H1 (cell line): Measurements from ENCODE around the gene GSG1L. TPM values are rescaled to one million over a fixed set of nuclear protein-coding genes. Genes with fewer than 3 reads are reported as not detected.

Experiments used
- CTCF ChIA-PET: fragments of 300-600 bp; sonication (Branson Sonifier 250); formaldehyde crosslinking; loops from one replicate; lab custom pipeline; 2021; ENCODE audit not compliant: partially characterized antibody; lab: Charles Lee
- POLR2A ChIA-PET: fragments of 300-600 bp; sonication (Branson Sonifier 250); formaldehyde crosslinking; loops from one replicate; lab custom pipeline; 2021; ENCODE audit warnings: inconsistent platforms; ENCODE audit not compliant: partially characterized antibody; lab: Charles Lee
- DNase-seq, 2 experiments: peaks; one replicate each; pipeline versions ENCODE4 v3.0.0 to v3.0.0-alpha.2; 2010 to 2022; ENCODE audit warnings: low spot score in 2 of 2, low read depth in 1 of 2, mixed read lengths in 1 of 2
- FAIRE-seq: peaks from 2 replicates; lab custom pipeline; 2011; peaks lifted over from hg19 to GRCh38; lab: Jason Lieb, UNC
- H2AFZ ChIP-seq: 2 replicates; pipeline ENCODE4 v1.8.1; 2012; ENCODE audit warnings: low read length, inconsistent platforms
- H2AK5ac ChIP-seq: 2 replicates; pipeline ENCODE4 v1.6.1; 2013; ENCODE audit warnings: low read depth, low read length
- H2BK120ac ChIP-seq: replicated peaks from 2 replicates; pipeline ENCODE3; 2013; ENCODE audit warnings: low read depth, low read length, inconsistent platforms
- H2BK12ac ChIP-seq: 2 replicates; pipeline ENCODE4 v1.6.1; 2013; ENCODE audit warnings: low read depth, low read length
- H2BK15ac ChIP-seq: 2 replicates; pipeline ENCODE4 v1.6.1; 2013; ENCODE audit warnings: low read length
- H2BK20ac ChIP-seq: 2 replicates; pipeline ENCODE4 v1.6.1; 2013; ENCODE audit warnings: low read length
- H2BK5ac ChIP-seq: 2 replicates; pipeline ENCODE4 v1.6.1; 2013; ENCODE audit warnings: low read depth, low read length
- H3K14ac ChIP-seq: 2 replicates; pipeline ENCODE4 v1.6.1; 2013; ENCODE audit warnings: inconsistent platforms; ENCODE audit not compliant: insufficient read length
- H3K18ac ChIP-seq: 2 replicates; pipeline ENCODE4 v1.6.1; 2013; ENCODE audit warnings: low read length; ENCODE audit errors: extremely low read depth
- H3K23ac ChIP-seq: 2 replicates; pipeline ENCODE4 v1.6.1; 2013; ENCODE audit warnings: inconsistent platforms; ENCODE audit not compliant: insufficient read length
- H3K23me2 ChIP-seq: 2 replicates; pipeline ENCODE4 v1.6.1; 2013; ENCODE audit warnings: low read depth, low read length
- H3K27ac ChIP-seq: 2 replicates; pipeline ENCODE4 v1.6.1; 2011; ENCODE audit warnings: low read depth, low read length, inconsistent platforms
- H3K27me3 ChIP-seq, 4 experiments: replicated peaks in 1 of 4; 1 replicate in 1 of 4; 2 replicates in 3 of 4; pipeline versions ENCODE4 v1.6.1 to v1.8.1; 2011 to 2013; ENCODE audit warnings: low read length in 3 of 4, mild to moderate bottlenecking in 3 of 4, inconsistent platforms in 2 of 4, mixed read lengths in 2 of 4, moderate library complexity in 1 of 4; ENCODE audit not compliant: control insufficient read depth in 3 of 4, insufficient read depth in 3 of 4; ENCODE audit errors: extremely low read depth in 1 of 4
- H3K36me3 ChIP-seq, 4 experiments: 2 replicates each; pipeline versions ENCODE4 v1.6.1 to v1.8.1; 2011 to 2013; ENCODE audit warnings: mild to moderate bottlenecking in 4 of 4, low read length in 3 of 4, moderate library complexity in 2 of 4, control low read depth in 1 of 4, inconsistent platforms in 1 of 4; ENCODE audit not compliant: insufficient read depth in 4 of 4, control insufficient read depth in 2 of 4
- H3K4ac ChIP-seq: replicated peaks from 2 replicates; pipeline ENCODE3; 2013; ENCODE audit warnings: low read length, low read depth, mixed read lengths, inconsistent platforms; ENCODE audit not compliant: insufficient read length
- H3K4me1 ChIP-seq, 4 experiments: replicated peaks in 1 of 4; 1 replicate in 1 of 4; 2 replicates in 3 of 4; pipeline versions ENCODE4 v1.6.1 to v1.8.1; 2011 to 2013; ENCODE audit warnings: low read length in 3 of 4, inconsistent platforms in 2 of 4, mixed read lengths in 1 of 4; ENCODE audit not compliant: insufficient read depth in 4 of 4, control insufficient read depth in 3 of 4
- H3K4me2 ChIP-seq, 2 experiments: 2 replicates each; pipeline versions ENCODE4 v1.6.1 to v1.8.1; 2011 to 2013; ENCODE audit warnings: low read depth in 2 of 2, low read length in 2 of 2, control low read depth in 1 of 2, inconsistent platforms in 1 of 2, mild to moderate bottlenecking in 1 of 2; ENCODE audit not compliant: insufficient read depth in 1 of 2
- H3K4me3 ChIP-seq, 4 experiments: fragments of 200-600, 300-600 bp in 1 of 4; sonication (generic), shearing (Covaris generic), sonication (Bioruptor Twin) in 1 of 4; 2 replicates each; pipeline versions ENCODE4 v1.5.1 to v1.8.1; 2011 to 2016; ENCODE audit warnings: low read length in 4 of 4, low read depth in 3 of 4, control low read depth in 2 of 4, inconsistent platforms in 2 of 4, mild to moderate bottlenecking in 2 of 4, mixed read lengths in 1 of 4, moderate library complexity in 1 of 4; ENCODE audit not compliant: insufficient read depth in 2 of 4; ENCODE audit errors: extremely low read depth in 1 of 4
- H3K56ac ChIP-seq: replicated peaks from 2 replicates; pipeline ENCODE3; 2013; ENCODE audit warnings: low read depth, mild to moderate bottlenecking, mixed read lengths, low read length, inconsistent platforms; ENCODE audit not compliant: insufficient read length
- H3K79me1 ChIP-seq: 2 replicates; pipeline ENCODE4 v1.6.1; 2013; ENCODE audit warnings: low read depth, low read length, control low read depth
- H3K79me2 ChIP-seq, 2 experiments: 2 replicates each; pipeline versions ENCODE4 v1.6.1 to v1.8.1; 2012 to 2013; ENCODE audit warnings: low read length in 2 of 2, mild to moderate bottlenecking in 2 of 2, inconsistent platforms in 1 of 2; ENCODE audit not compliant: insufficient read depth in 2 of 2, control insufficient read depth in 1 of 2
- H3K9ac ChIP-seq, 4 experiments: replicated peaks in 1 of 4; 1 replicate in 1 of 4; 2 replicates in 3 of 4; pipeline versions ENCODE4 v1.6.1 to v1.8.1; 2011 to 2013; ENCODE audit warnings: low read depth in 3 of 4, low read length in 3 of 4, control low read depth in 2 of 4, mild to moderate bottlenecking in 2 of 4, moderate library complexity in 2 of 4, inconsistent platforms in 1 of 4; ENCODE audit errors: extremely low read depth in 1 of 4
- H3K9me3 ChIP-seq, 2 experiments: 2 replicates each; pipeline versions ENCODE4 v1.6.1 to v1.8.1; 2012 to 2013; ENCODE audit warnings: mild to moderate bottlenecking in 2 of 2, moderate library complexity in 2 of 2, control low read depth in 1 of 2, inconsistent platforms in 1 of 2, low read depth in 1 of 2, low read length in 1 of 2, mixed read lengths in 1 of 2; ENCODE audit not compliant: insufficient read depth in 2 of 2
- H4K20me1 ChIP-seq, 2 experiments: replicated peaks in 1 of 2; 2 replicates each; pipeline versions ENCODE3 to v1.8.1; 2011 to 2013; ENCODE audit warnings: inconsistent platforms in 2 of 2, low read length in 2 of 2, mild to moderate bottlenecking in 1 of 2; ENCODE audit not compliant: insufficient read depth in 2 of 2, control insufficient read depth in 1 of 2
- H4K5ac ChIP-seq: 2 replicates; pipeline ENCODE4 v1.6.1; 2013; ENCODE audit warnings: low read length, low read depth, mixed read lengths, inconsistent platforms; ENCODE audit not compliant: insufficient read length
- H4K8ac ChIP-seq: 2 replicates; pipeline ENCODE4 v1.8.0; 2013; ENCODE audit warnings: mild to moderate bottlenecking, moderate library complexity, low read length, inconsistent platforms; ENCODE audit not compliant: insufficient read depth; ENCODE audit errors: extremely low read depth
- H4K91ac ChIP-seq: replicated peaks from 2 replicates; pipeline ENCODE3; 2013; ENCODE audit warnings: low read length, mixed read lengths, inconsistent platforms; ENCODE audit not compliant: insufficient read length
- SRF ChIP-seq: IDR thresholded peaks from 2 replicates; pipeline ENCODE4 v1.6.1; 2011; ENCODE audit warnings: mild to moderate bottlenecking, low read depth, low read length, moderate library complexity
- SUZ12 ChIP-seq: fragments of 200-600 bp; sonication (generic); IDR thresholded peaks from 2 replicates; pipeline ENCODE4 v1.6.1; 2012; ENCODE audit warnings: mild to moderate bottlenecking, inconsistent platforms, low read length, moderate library complexity, mixed read lengths
- WGBS, 2 experiments: shearing (Covaris generic) in 1 of 2; methylation state at CpG; one replicate each; pipeline versions ENCODE4 v1.1.6 to v1.1.7; 2013 to 2015; ENCODE audit warnings: low lambda C conversion rate in 2 of 2, mixed read lengths in 2 of 2, inconsistent platforms in 1 of 2, low coverage in 1 of 2, missing lambda C conversion rate in 1 of 2; ENCODE audit not compliant: insufficient replicate concordance in 2 of 2, insufficient coverage in 1 of 2, insufficient read length in 1 of 2; ENCODE audit errors: extremely low coverage in 1 of 2, missing lambda C conversion rate in 1 of 2; 5-methylcytosine and 5-hydroxymethylcytosine counted together
- polyA plus RNA-seq, 7 experiments: library from polyadenylated mRNA; depleted of rRNA in 3 of 7; stranded (reverse) in 5 of 7; unstranded in 2 of 7; fragments of >200 nt in 5 of 7; fragments of 200-250 nt in 2 of 7; gene quantifications; 1 replicate in 5 of 7; 2 replicates in 1 of 7; 4 replicates in 1 of 7; pipeline versions ENCODE4 v1.2.1 to v1.2.3, GENCODE V29; 2011 to 2013; ENCODE audit warnings: missing spikeins in 2 of 7, mixed read lengths in 2 of 7
- total RNA-seq: library from RNA; stranded (reverse); fragmentation: NEBNext Ultra II Directional; extraction: Animal tissue kit (Norgen Biotek cat#: 25700); gene quantifications from 2 replicates; pipeline ENCODE4 v1.2.1, GENCODE V29; 2021

Gene GSG1L
- total and polyA plus RNA-seq, 2 of the 8 experiments (the other 6 are each of a cell fraction or from before 2014, with no cell fraction given): 0.71 to 1.1 TPM

DNA sequence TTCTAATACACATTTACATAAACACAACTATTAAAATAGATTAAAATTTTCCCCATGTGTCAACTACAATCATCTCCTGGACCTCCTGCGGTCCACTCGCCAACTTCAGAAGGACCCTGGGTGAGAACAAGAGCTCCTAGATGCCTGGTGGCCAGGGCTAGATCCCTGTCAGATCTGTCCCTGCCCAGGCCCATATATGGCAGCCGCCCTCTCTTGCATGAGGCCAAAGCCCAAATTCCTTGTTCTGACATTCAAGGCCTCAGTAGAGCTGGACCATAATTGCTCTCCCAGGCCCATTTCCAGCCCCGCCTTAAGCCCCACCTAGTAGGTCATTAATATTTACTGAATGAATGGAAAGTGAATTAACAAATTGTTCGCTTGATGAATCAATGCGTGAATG lies 275.8 kb downstream of the GSG1L start:
- H3K36me3 ChIP-seq: no peaks in the 10 kb centered on the region
- H2AK5ac ChIP-seq: no peak overlapping the region
- H2BK15ac ChIP-seq: no peak overlapping the region
- H3K4me3 ChIP-seq: no peak overlapping the region
- WGBS, 2 experiments: 90% methylated on average over 6 of the region's 6 CpGs; no CpG with 5 or more reads in 1 of the 2 experiments
- H3K27me3 ChIP-seq: no peaks in the 10 kb centered on the region
- no peak overlapping the region for H3K27ac ChIP-seq
- no peak overlapping the region for H4K5ac ChIP-seq
- no peak overlapping the region for H3K14ac ChIP-seq
- FAIRE-seq (no peak), DNase-seq (no peak)
- H4K20me1 ChIP-seq: peaks cover 0 to 9% of the 10 kb centered on the region in 2 experiments
- no peak overlapping the region for H4K91ac ChIP-seq
- H3K4me2 ChIP-seq: no peak overlapping the region
- no peak overlapping the region for H2BK12ac ChIP-seq
- no peak overlapping the region for H2BK20ac ChIP-seq
- no peaks in the 10 kb centered on the region for H3K79me2 ChIP-seq
- H2BK5ac ChIP-seq: no peak overlapping the region
- no peak overlapping the region for H3K18ac ChIP-seq
- H3K56ac ChIP-seq: no peak overlapping the region
- ChIA-PET POLR2A (interaction anchor here (1.2 kb wide), 1 partner anchor 19 kb away, joined by 3 read pairs; no protein-coding TSS in a partner anchor), CTCF (interaction anchor here (0.8 to 3.8 kb wide), 8 partner anchors 8 to 304 kb away, joined by 3 to 19 read pairs (median 3); no protein-coding TSS in a partner anchor)
- no peak overlapping the region for H3K23ac ChIP-seq
- H2AFZ ChIP-seq: no peak overlapping the region
- no peak overlapping the region for H3K4ac ChIP-seq
- no peak overlapping the region for H2BK120ac ChIP-seq
- TF ChIP-seq SRF (peak; percentile 45; the same call in 1 of the 2 replicates), SUZ12 (no peak)
- peaks cover 15% of the 10 kb centered on the region; the same call in 1 of the 2 replicates for H3K23me2 ChIP-seq
- H3K9me3 ChIP-seq: no peaks in the 10 kb centered on the region
- no peaks in the 10 kb centered on the region for H3K79me1 ChIP-seq
- H4K8ac ChIP-seq: no peak overlapping the region
- H3K9ac ChIP-seq: no peak overlapping the region
- no peaks in the 10 kb centered on the region for H3K4me1 ChIP-seq
